Renal cortex interstitium (tissue), 11 donors: ENCODE measurements around the gene CRYGN. TPM values are rescaled to one million over a fixed set of nuclear protein-coding genes. Genes with fewer than 3 reads are reported as not detected.

Experiments used
- DNase-seq, 11 donors: peaks; one replicate each; pipeline ENCODE4 v3.0.0-alpha.2; 2013; ENCODE audit warnings: low read depth in 9 of 11, low spot score in 4 of 11; ENCODE audit errors: extremely low read depth in 1 of 11
- polyA plus RNA-seq, 3 donors: library from polyadenylated mRNA; unstranded; fragments of 120-200 nt; gene quantifications; one replicate each; pipeline ENCODE4 v1.2.1, GENCODE V29; 2013; ENCODE audit not compliant: insufficient read length in 3 of 3

Gene CRYGN
- polyA plus RNA-seq, 3 donors = 3.5 to 5.6 (median 3.6) TPM

DNA sequence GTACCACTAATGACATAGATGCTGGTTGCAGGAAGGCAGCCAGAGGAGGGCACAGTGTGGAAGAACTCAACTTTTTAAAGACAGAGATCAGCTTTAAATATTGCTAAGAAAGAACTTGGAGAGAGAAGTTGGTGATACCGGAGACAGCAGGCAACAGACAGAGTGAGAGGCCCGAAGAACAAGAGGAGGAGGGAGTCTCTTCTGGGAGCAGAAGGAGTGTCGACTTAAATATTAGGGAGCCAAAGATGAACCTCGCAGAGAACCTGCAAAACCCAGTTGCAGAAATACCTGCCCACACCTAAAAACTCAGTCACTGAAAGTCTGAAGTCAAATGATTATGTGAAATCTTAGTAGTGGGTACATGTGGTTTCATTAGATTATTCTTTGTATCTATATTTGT, 26.7 kb downstream of the CRYGN start:
- no peak for DNase-seq

DNA sequence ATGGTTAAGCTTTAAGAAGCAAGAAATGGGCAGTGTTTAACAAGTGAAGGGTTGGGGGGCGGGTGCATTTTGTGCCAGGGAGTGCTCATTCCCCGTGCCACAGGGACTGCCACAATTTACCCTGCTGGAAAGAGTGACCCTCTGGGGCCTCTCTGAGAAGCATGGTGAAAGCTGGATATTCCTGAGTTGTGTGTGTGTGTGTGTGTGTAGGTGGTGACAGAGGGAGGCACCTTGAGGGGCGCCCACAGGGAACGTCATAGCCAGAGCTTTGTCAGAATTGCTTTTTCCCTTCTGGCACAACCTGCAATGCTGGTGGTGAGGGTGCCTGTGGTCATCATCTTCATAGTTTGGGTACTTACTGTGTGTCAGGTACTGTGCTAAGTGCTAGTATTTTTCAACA, 27.6 kb downstream of the CRYGN start:
- DNase-seq = no peak

DNA sequence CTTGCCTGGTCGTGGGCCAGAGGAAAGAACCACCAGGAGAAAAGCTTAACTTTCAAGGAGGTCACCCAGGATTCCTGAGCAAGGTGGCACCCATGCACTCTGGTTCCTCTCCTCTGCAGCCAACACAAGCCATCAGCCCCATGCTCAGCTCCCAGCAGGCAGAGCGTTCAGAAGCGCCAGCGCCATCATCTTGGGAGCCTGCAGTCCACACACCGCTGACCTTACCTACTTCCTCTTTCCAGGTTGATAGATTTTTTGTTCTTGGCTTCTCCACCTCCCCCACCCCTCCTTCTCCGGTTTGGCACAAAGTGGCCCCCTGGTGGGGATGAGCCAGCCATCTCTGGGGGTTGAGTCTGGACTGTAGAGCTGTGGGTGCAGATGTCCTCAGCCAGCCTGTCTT, 28.4 kb downstream of the CRYGN start:
- no peak for DNase-seq

DNA sequence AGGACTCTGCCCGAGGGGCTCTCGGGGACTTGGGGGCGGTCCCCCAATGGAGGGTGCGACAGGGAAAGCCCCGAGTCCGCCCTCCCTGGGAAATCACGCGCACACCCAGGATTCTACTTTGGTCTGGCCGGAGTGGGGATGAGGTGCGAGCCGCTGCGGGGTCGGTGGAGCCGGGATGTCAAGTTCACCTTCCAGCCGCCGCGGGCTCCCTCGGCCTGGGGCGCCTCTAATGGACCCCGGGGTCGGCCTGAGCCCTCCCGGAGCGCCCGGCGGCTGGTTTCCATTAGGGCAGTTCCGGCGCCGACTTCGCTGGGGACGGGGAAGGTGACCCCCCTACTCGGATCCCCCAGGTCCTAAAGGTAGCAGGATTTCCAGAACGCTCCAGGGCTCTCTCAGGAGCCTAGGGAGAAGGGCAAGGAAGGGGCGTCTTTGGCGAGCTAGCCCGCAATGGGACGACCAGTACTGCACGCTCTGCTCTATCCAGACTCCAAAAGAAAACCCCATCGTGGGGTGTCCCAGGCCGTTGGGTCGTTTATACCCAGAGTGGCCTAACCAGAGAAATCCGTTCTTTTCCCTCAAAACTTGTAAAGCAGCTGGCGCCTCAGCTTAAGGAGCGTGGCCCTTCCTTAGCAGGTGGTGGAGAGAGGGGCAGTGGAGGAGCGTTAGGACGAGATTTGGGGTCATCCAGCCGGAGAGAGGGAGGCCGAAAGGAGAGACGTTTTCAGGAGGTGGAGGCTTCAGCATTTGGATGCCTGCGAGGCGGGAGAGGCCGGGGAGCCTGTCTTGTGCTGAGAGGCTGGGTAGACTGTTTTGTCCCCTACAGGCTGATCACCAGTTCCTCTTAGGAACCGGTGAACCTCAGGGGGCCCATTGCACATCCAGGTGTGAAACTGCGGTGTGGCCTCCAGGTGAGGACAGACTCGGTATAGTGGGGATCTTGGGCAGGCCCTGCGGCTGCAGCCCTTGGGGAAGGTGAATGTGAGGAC, 29.2 kb downstream of the CRYGN start:
- DNase-seq = peak in 3 of 11 donors; percentile 57 to 69 (median 63)

DNA sequence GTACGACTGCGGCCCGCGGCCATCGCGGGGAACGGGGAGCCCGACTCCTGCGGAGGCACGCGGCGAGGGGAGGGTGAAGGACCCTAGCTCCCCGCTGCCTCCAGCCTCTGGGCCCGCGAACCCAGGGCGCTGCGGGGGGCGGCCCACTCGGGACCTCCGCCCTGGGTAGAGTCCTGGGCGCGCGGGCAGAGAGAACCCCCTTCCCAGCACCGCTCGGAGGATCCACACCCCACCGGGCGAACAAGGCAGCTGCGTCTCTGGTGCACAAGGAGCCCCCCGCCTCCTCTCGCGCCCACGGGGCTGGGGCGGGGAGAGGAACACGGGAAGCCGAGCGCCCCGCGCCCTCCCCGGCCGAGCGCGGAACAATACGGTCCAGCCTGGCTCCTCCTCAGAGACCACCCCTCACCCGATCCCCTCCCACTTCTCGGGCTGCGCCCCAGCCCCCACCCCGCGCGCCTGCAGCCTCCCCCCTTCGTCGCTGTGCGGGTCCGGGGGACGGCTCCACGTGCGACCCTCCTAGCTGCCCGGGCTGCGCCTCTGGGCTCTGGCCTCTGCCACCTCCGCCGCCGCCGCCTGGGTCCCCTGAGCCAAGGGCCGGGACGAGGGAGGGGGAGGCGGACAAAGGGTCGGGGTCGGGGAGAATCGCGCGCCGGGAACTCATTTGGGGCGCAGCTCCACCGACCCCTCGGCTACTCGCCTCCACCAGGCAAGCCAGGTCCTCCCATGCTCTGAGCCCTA, 30.1 kb downstream of the CRYGN start, which contains the start of gene WDR86:
Gene WDR86 (minus strand): TSS at position 372 of the 738 bp plus-strand sequence. CDS start 449 bp downstream, outside the sequence.
- peak in 6 of 11 donors; percentile 61 to 75 (median 72) for DNase-seq

DNA sequence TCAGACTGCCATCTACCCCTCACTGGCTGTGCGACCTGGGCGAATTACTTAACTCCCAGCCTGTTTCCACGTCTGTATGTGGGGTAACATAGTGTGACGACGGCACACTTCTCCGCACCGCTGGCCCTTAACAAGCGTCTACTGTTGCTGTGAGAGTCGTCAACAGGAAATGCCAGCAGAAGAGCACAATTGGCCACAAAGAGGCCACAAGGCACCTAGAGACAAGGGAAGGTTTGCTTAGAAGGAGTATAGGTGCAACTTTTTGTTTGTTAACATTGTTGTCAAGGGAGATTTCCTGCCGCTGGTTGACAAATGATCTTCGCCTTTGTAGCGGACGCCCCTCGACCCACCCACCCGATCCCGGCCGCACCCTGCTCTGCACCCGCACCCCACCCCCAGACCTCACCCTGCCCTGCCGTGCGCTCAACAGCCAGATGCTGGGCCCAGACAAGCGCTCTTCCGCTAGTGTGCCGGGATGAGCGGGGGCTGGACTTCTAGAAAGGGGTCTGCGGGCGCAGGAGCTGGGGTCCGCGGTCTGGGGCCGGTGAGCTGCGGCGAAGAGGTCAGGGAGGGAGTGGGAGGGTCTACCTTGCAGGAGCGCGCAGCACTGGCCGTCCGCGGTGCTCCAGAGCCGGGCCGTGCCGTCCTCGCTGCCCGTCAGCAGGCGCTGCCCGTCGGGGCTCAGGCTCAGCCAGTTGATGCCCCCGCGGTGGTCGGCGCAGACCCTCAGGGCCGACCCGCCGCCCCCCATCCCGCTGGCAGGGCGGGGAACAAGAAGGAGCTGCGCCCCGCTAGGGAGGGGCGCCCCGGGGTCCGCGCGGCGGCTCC, 30.9 kb downstream of the CRYGN start:
- DNase-seq = peak in 3 of 11 donors; percentile 46 to 76 (median 75)

DNA sequence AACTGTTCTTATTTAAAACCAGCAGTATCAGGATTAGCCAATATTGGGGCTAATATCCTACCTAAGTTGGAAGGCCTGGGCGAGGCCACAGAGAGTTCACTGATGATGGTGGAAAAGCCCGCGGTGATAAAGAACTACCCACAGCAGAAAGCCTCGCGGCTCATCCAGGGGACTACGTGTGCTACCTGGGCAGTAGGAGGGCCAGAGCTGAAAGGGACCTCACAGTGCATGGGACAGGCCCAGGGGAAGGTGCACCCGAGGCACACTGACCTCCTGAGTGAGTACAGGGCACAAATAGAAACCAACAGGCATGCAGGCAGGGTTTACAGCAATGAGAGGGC, 31.5 kb downstream of the CRYGN start:
- no peak for DNase-seq

DNA sequence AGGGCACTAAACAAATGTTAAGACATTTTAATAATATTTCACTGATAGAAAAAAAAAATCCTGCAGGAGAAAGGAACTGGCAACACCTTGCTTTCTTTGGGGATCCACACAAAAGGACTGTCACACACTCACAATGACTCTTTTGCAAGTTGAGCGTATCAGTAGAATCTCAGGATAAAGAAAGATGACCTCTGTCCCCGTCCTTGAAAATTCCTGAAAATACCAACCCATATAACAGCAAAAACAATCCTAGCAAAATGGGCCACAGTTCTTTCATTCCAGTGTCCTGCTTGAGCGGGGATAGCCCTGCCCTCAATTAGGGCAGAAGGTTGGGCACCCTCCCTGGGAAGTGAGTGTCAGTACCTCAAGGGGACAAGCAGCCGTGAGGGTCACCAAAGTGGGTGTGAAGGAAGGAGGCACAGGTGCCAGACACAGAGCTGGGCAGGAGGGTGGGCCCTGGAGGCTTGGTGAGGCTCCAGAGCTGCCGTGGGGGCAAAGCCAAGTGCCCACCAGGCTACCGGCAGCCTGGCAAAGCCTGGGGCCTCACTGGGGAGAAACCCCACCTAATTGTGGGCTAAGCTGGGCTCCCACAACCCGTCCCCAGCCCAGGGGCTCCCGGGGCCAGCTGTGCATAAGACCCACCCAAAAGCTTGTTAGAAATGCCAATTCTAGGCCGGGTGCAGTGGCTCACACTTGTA, 32.9 kb downstream of the CRYGN start:
- no peak for DNase-seq

DNA sequence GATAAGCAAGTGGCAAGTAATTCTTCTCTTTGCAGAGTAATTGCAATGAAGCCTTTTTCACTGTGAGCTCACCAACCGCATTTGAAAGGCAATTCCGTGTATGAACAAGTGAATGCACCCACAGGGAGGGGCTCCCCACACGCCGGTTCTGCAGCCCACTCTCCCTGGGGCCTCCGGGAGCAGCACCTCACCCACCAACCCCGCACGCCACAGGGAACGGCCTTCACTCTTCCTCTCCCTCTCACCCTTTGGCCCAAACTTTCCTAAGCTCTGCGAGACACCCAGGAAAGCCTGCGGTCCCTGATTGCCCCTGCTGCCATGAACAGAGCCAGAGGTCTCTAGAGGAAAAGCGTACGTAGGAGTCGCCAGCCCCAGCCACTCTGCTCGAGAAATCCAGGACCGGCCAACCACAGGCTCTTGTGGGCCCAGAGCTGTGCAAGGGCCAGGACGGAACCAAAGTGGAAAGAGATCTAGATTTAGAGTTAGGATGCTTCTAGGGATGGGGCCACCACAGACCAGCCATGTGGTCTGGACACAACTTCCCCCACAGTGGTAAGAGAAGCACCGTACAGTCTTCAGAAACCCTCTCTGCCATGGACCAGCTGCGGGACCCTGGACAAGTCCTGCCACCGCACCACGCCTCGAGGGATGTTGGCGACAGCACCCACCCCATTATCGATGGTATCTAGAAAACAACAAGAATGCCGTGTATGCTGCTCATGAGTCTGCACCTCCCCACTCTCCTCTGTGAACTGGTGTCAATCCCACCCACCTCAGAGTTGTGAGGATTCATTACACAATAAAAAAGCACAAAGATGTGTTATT, 33.7 kb downstream of the CRYGN start:
- DNase-seq = no peak

DNA sequence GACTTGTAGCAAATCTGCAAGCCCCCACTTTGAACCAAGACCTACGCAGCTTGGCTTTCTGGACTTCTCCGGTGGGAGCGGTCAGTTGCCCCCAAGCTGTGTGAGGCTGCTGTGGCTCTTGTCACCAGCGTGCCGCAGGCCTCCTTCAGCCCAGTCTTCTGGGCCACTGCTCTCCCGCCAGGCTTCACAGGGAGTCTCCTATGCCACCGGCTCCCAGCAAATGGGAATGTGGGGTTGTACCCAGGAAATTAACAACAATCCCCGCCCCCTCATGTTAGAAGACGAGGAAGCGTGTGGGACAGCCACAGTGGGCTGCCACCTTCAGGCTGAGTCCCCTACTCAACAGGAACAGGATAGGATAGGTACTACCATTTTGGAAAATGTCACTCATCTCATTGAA, 34.4 kb downstream of the CRYGN start:
- DNase-seq = no peak

DNA sequence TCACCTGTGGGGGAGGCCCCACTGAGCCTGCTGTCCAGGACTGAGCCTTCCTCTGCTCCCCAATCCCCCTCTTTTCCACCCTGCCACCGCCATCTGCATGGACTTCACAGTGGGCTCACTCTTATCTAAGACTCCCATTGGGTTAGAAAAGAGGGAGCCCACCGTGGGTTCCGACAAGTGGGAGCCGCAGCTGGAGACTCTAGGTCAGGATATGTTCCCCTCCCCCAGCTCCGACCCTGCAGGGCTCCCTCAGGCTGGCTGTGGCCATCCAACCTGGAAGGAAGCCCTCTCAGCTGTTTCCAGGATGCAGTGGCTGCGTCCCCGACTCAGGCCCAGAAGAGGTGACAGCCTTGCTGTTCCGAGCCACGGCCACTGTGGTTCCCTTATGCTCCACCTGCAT, 34.9 kb downstream of the CRYGN start:
- no peak for DNase-seq

DNA sequence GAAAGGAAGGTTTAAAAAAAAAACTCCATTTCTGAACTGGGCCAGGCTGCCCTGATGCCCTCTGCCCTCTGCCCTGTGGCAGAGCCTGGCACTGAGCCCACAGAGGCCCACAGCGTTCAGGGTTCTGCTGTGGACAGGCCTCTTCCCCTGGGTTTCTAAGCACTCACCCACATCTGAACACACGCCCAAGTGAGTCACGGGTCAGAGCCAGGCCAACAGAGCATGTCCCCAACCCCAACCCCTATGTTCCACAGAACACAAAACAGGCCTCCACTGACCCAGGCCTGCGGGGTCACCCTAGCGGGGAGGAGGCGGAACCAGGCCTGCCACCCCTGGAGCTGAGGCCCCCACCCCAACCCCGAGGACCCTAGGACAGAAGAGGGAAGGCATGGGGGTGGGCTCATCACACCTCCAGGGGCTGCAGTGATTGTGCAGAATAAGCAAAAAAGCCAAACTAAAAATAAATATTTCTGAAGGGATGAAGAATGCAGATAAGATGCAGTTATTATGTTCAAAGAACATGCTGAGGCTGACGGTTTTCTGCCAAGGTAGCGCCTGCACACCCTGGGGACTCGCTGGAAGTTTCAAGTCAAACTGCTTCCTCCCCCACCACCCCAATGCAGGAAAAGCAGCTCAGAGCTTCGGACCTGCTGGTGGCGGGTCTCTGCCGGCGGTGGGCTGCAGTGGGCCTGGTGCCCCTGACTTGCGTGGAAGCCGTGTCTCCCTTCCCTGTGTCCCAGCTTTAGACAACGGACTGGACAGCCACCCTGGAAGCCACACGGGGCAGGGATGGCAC, 35.5 kb downstream of the CRYGN start:
- DNase-seq = no peak

DNA sequence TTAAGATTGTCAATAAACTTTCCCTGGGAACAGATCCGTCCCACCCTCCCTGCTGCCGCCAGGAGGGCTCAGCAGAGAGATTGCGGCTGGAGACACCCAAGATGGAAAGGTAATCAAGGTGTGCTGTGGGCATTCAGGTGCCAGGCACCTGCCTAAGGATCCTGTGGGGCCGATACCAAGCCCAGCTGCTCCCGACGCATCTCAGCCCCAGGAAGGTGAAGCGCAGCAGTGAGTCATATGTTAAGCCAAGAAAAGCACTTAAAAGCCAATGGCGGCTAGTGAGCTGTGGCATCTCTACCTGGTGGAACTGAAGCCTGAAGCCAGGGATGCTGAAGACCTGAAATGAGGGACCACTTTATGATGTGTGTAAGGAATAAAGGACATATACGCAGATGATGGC, 36.2 kb downstream of the CRYGN start:
- DNase-seq = no peak

DNA sequence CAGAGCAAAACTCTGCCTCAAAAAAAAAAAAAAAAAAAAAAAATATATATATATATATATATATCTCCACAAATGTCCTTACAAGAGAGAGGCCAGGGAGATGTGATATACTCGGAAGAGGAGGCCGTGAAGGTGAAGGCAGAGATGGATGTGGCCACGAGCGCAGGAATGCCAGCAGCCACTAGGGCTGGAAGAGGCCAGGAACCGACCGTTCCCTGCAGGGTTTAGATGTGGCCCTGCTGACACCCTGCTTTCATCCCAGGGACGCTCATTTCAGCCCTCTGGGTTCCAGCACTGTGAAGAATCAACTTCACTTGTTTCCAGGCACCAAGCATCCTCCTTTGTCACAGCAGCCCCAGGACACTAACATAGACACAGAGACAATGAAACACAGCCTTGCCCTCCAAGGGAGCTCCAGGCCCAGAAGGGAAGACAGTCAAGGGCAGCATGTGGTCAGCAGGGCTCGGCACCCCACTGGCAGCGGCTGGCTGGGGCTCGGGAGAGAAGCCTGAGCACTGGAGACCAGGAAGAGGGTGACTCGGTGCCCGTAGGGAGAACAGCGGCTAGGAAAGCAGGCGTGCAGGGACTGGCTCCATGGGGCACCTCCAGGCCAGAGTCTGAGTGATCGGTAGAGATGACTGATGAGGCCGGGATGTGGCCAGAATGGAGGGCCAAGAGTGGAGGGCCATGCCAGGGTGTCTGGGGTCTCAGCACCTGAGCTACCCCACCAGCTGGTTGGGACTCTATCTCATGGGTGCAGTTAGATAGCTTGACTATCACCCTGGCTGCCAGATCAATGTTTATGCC, 37.7 kb downstream of the CRYGN start:
- no peak for DNase-seq

DNA sequence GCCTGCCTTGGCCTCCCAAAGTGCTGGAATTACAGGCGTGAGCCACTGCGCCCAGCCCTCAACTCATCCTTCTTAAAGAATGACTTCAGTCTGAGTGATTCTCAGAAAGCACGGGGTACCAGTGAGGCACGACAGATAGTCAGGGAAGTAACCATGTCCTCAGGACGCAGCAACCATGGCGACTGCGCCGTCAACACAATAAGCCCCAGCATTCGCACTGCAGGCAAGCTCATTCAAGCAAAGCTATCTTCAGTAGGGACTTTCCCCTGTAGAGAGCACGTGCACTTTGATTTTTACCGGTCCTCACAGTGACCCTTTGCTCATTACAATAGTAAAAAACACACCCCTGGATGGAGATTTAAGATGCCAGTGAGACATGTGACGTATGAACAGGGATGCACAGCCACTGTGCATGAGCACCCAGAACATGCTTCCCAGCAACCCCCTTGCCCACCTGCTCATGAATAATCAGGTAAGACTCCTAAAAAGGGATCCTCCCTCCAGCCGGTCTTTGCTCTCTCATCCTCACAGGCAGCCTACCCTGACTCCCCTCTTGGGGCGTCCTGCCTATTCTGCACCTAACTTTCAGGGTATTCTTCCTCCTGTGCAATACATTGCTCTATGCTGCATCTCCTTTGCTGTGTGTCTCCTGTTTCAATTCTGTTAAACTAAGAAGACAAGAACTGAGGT, 39.2 kb downstream of the CRYGN start:
- no peak for DNase-seq

DNA sequence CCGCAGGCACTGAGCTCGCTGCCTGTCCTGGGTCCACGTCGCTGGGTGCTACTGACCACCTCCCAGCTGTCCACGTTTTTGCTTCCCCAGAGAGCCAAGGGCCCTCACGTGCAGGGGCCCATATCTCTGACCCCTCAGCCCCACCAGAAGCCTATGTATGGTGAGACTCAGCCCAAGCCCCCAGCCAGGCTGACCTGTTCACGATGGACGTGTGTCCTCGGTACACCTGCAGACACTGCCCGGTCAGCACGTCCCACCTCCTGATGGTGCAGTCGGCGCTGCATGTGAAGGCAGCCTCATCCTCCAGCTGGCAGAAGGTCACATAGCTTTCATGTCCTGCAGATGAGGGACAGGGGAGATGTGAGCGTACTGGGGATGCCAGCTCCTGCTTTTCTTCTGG, 40.0 kb downstream of the CRYGN start:
- DNase-seq = no peak
